ENCODE results near the gene HOXD3.

The HOXD3 gene

GRCh38 chr2:176132205-176133171, 24.6 kb upstream of the HOXD3 start:
- no peak for TF ChIP-seq SIN3A (IDR thresholded peaks at IDR 0.05; ENCODE audit: borderline replicate concordance, insufficient read depth, low read length)
- no peak for TF ChIP-seq POLR2AphosphoS5 (IDR thresholded peaks at IDR 0.05; ENCODE audit: low read depth, low read length)
- no peak for TF ChIP-seq FOXP2 (optimal IDR thresholded peaks at IDR 0.05; ENCODE audit: borderline replicate concordance, extremely low read depth, extremely low read length, insufficient read depth)
- no peak for TF ChIP-seq TAF1 (IDR thresholded peaks at IDR 0.05; ENCODE audit: borderline replicate concordance, insufficient read depth, low read length)
- no peak for TF ChIP-seq REST (IDR thresholded peaks at IDR 0.05; ENCODE audit: insufficient read depth in 1 of 2, low read depth in 2 of 2, low read length in 2 of 2)

- TF ChIP-seq TAF1 (IDR thresholded peaks at IDR 0.05; ENCODE audit: borderline replicate concordance, insufficient read depth, low read length) = no peak
- no peak for TF ChIP-seq POLR2AphosphoS5 (IDR thresholded peaks at IDR 0.05; ENCODE audit: low read depth, low read length)
- TF ChIP-seq REST (IDR thresholded peaks at IDR 0.05; ENCODE audit: insufficient read depth in 1 of 2, low read depth in 2 of 2, low read length in 2 of 2) = no peak
- TF ChIP-seq FOXP2 (optimal IDR thresholded peaks at IDR 0.05; ENCODE audit: borderline replicate concordance, extremely low read depth, extremely low read length, insufficient read depth) = no peak
Observed at GRCh38 chr2:176133389-176133788, 23.7 kb upstream of the HOXD3 start.

- TF ChIP-seq TAF1 (IDR thresholded peaks at IDR 0.05; ENCODE audit: borderline replicate concordance, insufficient read depth, low read length) = no peak
- TF ChIP-seq SIN3A (IDR thresholded peaks at IDR 0.05; ENCODE audit: borderline replicate concordance, insufficient read depth, low read length) = no peak
- no peak for TF ChIP-seq POLR2AphosphoS5 (IDR thresholded peaks at IDR 0.05; ENCODE audit: low read depth, low read length)
- TF ChIP-seq REST (IDR thresholded peaks at IDR 0.05; ENCODE audit: insufficient read depth in 1 of 2, low read depth in 2 of 2, low read length in 2 of 2) = no peak
- no peak for TF ChIP-seq FOXP2 (optimal IDR thresholded peaks at IDR 0.05; ENCODE audit: borderline replicate concordance, extremely low read depth, extremely low read length, insufficient read depth)
Observed at GRCh38 chr2:176134035-176134434, 23.1 kb upstream of the HOXD3 start.

DNA sequence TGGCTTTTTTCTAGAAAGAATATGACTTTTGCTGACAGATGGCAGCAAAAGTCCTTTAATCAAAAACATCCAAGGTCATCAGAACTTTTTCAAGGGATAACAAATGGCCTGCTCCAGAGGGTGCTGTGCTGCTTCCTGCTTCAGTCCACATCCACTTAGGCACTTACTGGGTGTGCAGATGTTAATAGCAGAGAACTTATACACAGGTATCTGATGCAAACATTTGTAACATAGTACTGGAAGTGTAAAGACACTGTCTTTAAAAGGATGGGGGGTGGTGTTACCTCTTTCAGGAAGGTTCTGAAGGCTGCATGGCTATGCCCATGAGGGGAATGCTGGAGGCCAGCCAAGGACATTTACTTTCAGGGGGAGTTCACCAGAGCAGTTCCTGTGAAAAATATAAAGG, 22.1 kb upstream of the HOXD3 start:
- no peak for TF ChIP-seq POLR2AphosphoS5 (IDR thresholded peaks at IDR 0.05; ENCODE audit: low read depth, low read length)
- no peak for TF ChIP-seq REST (IDR thresholded peaks at IDR 0.05; ENCODE audit: insufficient read depth in 1 of 2, low read depth in 2 of 2, low read length in 2 of 2)
- no peak for TF ChIP-seq FOXP2 (optimal IDR thresholded peaks at IDR 0.05; ENCODE audit: borderline replicate concordance, extremely low read depth, extremely low read length, insufficient read depth)
- TF ChIP-seq SIN3A (IDR thresholded peaks at IDR 0.05; ENCODE audit: borderline replicate concordance, insufficient read depth, low read length) = no peak
- no peak for TF ChIP-seq TAF1 (IDR thresholded peaks at IDR 0.05; ENCODE audit: borderline replicate concordance, insufficient read depth, low read length)

Data from PFSK-1 (cell line).